ENCODE measurements around the gene ATP2A3.

- no peak for TF ChIP-seq ISL1 (CRISPR knock-in tag; IDR thresholded peaks at IDR 0.05)
- TF ChIP-seq PATZ1 (CRISPR knock-in tag; IDR thresholded peaks at IDR 0.05; ENCODE audit: borderline replicate concordance): no peak
- no peak for TF ChIP-seq RARB (CRISPR knock-in tag; IDR thresholded peaks at IDR 0.05)
- no peak for TF ChIP-seq ZFP30 (CRISPR knock-in tag; IDR thresholded peaks at IDR 0.05)
- no peak for TF ChIP-seq ZFP3 (CRISPR knock-in tag; IDR thresholded peaks at IDR 0.05)
- no peak for TF ChIP-seq BACH2 (CRISPR knock-in tag; IDR thresholded peaks at IDR 0.05; ENCODE audit: borderline replicate concordance)
- no peak for TF ChIP-seq ARNTL (CRISPR knock-in tag; IDR thresholded peaks at IDR 0.05; ENCODE audit: borderline replicate concordance, low read depth)
- no peak for TF ChIP-seq OSR1 (CRISPR knock-in tag; IDR thresholded peaks at IDR 0.05)
- no peak for TF ChIP-seq CREB5 (CRISPR knock-in tag; IDR thresholded peaks at IDR 0.05; ENCODE audit: low read depth)
- no peak for TF ChIP-seq ZNF70 (CRISPR knock-in tag; IDR thresholded peaks at IDR 0.05)
- TF ChIP-seq ESRRG (CRISPR knock-in tag; IDR thresholded peaks at IDR 0.05): no peak
- no peak for TF ChIP-seq CSDC2 (CRISPR knock-in tag; IDR thresholded peaks at IDR 0.05)
- no peak for TF ChIP-seq ZNF8 (CRISPR knock-in tag; IDR thresholded peaks at IDR 0.05)
These were observed 34.5 kb downstream of the ATP2A3 start for GRCh38 chr17:3929764-3930163.

Data from SK-N-SH treated with all-trans-retinoic acid at 6 μM for 48 hours (cell line).